HG02678 (cell line): Measurements from ENCODE around the gene RBM23.
"Not testable (repeated sequence)": the region's sequence is repeated elsewhere in the genome, so short reads cannot be mapped to it uniquely, and the experiment has no call there.

ENCODE experiments used
- ATAC-seq: cut with Tn5 transposase; IDR thresholded peaks from one replicate; pipeline ENCODE4 v1.9.1; 2021; ENCODE audit warnings: mild to moderate bottlenecking, moderate library complexity; ENCODE audit not compliant: unreplicated experiment

Gene RBM23

GRCh38 chr14:22920697-22921096, 1.7 kb upstream of the RBM23 start:
- ATAC-seq: no peak

DNA sequence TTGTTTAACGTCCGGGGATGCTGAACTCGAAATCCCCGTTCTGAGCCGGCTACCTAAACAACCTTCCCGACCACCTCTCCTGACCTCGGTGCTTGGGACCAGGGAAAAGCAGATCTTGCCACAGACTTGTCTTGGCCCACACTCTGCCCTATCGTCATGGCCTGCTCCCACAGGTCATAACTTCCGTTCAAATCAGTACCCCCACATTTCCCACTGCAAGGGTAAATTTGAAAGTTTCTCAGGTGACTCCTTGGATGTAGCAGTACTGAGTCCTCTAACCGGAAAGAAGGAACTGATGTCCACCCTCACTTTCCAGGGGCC, 612 bp upstream of the RBM23 start:
- ATAC-seq: peak; percentile 15

- no peak for ATAC-seq
These were observed 2.9 kb downstream of the RBM23 start for GRCh38 chr14:22915886-22916521.

- ATAC-seq: not testable (repeated sequence)
These were observed 4.1 kb downstream of the RBM23 start for GRCh38 chr14:22914836-22915235.

DNA sequence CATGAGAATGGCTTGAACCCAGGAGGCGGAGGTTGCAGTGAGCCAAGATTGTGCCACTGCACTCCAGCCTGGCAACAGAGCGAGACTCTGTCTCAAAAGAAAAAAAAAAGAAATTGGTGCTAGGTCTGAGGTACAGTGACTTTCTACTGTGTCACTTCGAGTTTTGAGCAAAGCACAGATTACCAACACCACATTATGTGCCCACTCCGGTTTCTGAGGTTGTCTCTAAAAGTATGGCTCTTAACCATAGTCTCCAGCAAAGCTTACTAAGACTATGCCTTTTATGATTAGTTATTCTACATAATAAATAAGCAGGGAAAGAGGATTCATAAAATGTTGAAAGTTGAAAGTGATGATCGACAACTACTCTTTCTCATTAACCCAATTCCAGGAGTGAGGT, 8.0 kb downstream of the RBM23 start:
- ATAC-seq: no peak

GRCh38 chr14:22908601-22909000, 10.3 kb downstream of the RBM23 start:
- ATAC-seq: no peak

- ATAC-seq: no peak
These were observed 11.5 kb downstream of the RBM23 start for GRCh38 chr14:22907429-22907828.

DNA sequence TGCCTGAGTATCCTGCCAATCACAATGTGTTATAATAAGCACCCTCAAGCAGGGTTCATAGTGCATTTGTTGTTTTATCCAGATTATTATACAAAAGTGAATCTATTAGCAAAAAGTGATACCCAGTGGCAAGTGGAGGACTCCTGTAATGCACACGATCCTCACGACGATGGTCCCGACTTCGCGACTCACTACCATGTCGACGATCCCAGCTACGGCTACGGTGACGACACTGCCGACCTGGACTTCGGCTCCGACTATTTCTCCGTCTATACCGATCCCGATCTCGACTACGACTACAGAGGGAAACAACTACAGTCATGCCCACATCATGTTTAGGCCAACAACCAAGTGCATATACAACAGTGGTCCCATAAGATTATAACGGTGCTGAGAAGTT, 12.9 kb downstream of the RBM23 start:
- ATAC-seq: no peak

- no peak for ATAC-seq
These were observed 13.3 kb downstream of the RBM23 start for GRCh38 chr14:22905627-22906026.

GRCh38 chr14:22903742-22904087, 15.2 kb downstream of the RBM23 start:
- ATAC-seq: no peak

DNA sequence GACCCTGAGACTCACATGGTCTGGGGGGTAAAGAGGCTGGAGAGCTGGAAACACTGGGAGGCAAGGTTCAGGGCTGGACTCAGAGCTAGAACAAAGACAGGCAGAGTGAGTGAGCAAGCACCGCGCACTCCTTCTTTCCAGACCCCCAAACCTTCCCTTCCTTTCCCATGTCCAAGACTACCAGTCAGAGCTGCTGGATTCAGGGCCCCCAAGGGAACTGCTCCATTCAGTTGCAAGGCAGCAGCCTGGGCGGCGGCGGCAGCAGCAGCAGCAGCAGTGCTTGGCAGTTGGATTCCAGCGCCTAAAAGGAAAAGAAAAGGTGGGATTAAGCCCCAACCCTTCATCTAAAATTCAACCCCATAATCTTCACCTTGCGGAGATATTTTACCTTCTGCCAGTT, 17.1 kb downstream of the RBM23 start:
- ATAC-seq: no peak

GRCh38 chr14:22900081-22900799, 18.7 kb downstream of the RBM23 start:
- no peak for ATAC-seq

- no peak for ATAC-seq
These were observed 20.5 kb downstream of the RBM23 start for GRCh38 chr14:22898302-22899090.

DNA sequence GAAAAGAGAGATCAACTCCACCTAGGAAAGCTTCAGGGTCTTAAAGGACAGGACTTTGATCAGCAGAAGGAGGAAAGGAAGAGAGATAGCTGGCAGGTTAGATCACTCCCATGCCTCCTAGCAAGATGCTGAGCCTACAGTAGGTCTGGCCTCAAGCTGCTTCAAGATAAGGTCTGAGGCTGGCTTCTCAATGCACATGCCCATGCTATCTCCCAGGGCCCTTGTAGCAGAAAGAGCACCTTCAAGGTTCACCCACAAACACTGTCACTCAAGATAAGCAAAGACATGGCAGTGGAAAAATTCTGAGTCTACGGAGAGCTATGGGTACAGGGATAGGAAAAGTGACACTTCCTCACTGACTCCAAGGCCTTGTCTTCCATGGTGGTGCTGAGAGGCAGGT, 21.6 kb downstream of the RBM23 start:
- no peak for ATAC-seq

DNA sequence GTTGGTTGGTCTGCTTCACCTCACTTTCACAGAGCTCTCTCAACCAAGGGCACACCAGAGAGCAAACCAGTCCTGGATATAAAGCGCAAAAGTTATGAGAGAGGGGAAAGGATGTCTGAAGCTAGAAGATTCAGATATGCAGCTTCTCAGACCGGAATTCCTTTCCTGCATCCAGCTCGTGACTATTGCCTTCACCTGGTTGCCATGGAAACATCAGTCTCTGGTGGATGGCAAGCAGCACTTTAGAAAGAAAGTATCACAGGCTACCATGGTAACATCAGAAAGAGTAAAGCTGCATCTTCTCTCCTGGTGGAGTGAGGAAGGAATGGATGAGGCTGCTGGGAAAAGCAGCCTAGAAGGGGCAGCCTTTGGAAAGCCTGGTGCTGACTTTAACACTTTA, 22.2 kb downstream of the RBM23 start:
- no peak for ATAC-seq

GRCh38 chr14:22896356-22896755, 22.6 kb downstream of the RBM23 start:
- no peak for ATAC-seq

- ATAC-seq: no peak
These were observed 23.5 kb downstream of the RBM23 start for GRCh38 chr14:22895402-22895801.

DNA sequence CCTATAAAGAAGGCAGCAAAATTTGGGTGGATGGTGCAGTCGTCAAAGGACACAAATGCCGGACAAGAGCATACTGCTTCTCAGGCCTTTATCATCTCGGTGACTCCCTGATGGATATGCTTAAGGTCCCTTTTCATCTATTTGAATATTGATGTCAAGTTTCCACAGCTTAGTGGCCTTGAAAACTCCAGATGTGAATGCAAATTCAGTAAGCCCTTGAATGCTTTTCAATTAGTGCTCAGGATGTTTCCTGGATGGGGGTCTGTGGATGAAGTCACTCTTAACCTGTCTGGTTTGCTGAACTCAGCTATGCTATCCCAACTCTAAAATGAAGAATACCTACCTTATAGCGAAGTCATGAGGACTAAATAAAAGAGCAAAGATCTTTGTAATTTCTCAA, 25.2 kb downstream of the RBM23 start:
- no peak for ATAC-seq

GRCh38 chr14:22892488-22892887, 26.5 kb downstream of the RBM23 start:
- no peak for ATAC-seq

DNA sequence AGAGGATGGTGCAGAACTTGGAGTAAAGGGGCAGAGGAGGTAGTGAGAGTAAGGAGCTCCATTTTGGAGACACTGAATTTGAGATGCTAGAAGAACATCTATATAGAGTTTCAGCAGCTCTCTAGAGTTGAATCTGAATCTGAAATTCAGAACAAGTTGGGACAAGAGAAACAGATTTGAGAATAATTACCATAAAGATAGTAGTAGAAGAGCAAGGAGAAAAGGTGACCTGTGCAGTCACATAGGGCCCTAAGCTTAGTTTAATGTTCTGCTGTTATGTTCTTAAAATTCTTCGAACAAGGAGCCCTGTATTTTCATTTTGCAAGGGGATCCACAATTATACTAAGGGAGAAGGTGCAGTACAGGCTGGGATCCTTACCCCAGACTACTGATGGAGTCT, 28.5 kb downstream of the RBM23 start:
- ATAC-seq: no peak

DNA sequence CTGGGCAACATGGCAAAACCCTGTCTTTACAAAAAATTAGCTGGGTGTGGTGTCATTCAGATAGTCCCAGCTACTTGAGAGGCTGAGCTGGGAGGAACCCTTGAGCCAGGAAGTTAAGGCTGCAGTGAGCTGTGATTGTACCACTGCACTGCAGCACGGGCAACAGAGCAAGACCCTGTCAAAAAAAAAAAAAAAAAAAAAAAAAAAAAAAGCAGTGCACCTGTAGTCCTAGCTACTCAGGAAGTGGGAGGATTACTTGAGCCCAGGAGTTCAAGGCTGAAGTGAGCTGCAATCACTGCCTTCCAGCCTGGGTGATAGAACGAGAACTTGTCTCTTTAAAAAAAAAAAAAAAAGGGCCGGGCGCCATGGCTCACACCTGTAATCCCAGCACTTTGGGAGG, 30.3 kb downstream of the RBM23 start:
- no peak for ATAC-seq

- ATAC-seq: peak; percentile 53
These were observed 31.0 kb downstream of the RBM23 start for GRCh38 chr14:22887990-22888378.
